Natural killer cell (primary cell): ENCODE measurements around the gene CLPSL2. TPM values are rescaled to one million over a fixed set of nuclear protein-coding genes. Genes with fewer than 3 reads are reported as not detected.

Source experiments
- ATAC-seq, 3 donors: fragments of 150-1000 bp in 2 of 3; fragments of 200-7000 bp in 1 of 3; cut with Tn5 transposase; 1 replicate in 1 of 3; 2 replicates in 2 of 3; pipeline ENCODE4 v1.10.0; 2021; ENCODE audit warnings: mild to moderate bottlenecking in 2 of 3, moderate library complexity in 2 of 3
- DNase-seq, 2 donors: peaks; one replicate each; pipeline versions ENCODE4 v3.0.0 to v3.0.0-alpha.2; 2013 to 2021; ENCODE audit warnings: mixed read lengths in 1 of 2
- H3K27ac ChIP-seq: one replicate; pipeline ENCODE4 v1.5.1; 2013; ENCODE audit warnings: mild to moderate bottlenecking, low read length
- H3K27me3 ChIP-seq: one replicate; pipeline ENCODE4 v1.6.1; 2013; ENCODE audit warnings: low read length; ENCODE audit not compliant: control insufficient read depth, insufficient read depth
- H3K36me3 ChIP-seq: one replicate; pipeline ENCODE4 v1.6.1; 2013; ENCODE audit warnings: low read length; ENCODE audit not compliant: control insufficient read depth, insufficient read depth
- H3K4me1 ChIP-seq: one replicate; pipeline ENCODE4 v1.6.1; 2013; ENCODE audit warnings: low read length; ENCODE audit not compliant: control insufficient read depth, insufficient read depth
- H3K4me3 ChIP-seq: one replicate; pipeline ENCODE4 v1.5.1; 2013; ENCODE audit warnings: low read length
- H3K9me3 ChIP-seq: one replicate; pipeline ENCODE4 v1.6.1; 2013; ENCODE audit warnings: low read length; ENCODE audit not compliant: control insufficient read depth, insufficient read depth
- H3K27ac Mint-ChIP-seq, 2 donors: one replicate each; pipeline ENCODE4 v1.8.0; 2022; ENCODE audit warnings: mild to moderate bottlenecking in 2 of 2, mixed read lengths in 2 of 2, moderate library complexity in 1 of 2
- H3K27me3 Mint-ChIP-seq, 2 donors: one replicate each; pipeline ENCODE4 v1.8.0; 2022; ENCODE audit warnings: low read depth in 2 of 2, mixed read lengths in 2 of 2
- H3K36me3 Mint-ChIP-seq: one replicate; pipeline ENCODE4 v1.8.0; 2022; ENCODE audit warnings: mixed read lengths
- H3K4me1 Mint-ChIP-seq, 2 donors: one replicate each; pipeline ENCODE4 v1.8.0; 2022; ENCODE audit warnings: mixed read lengths in 2 of 2
- H3K4me3 Mint-ChIP-seq: one replicate; pipeline ENCODE4 v1.8.0; 2022; ENCODE audit warnings: mild to moderate bottlenecking, moderate library complexity, mixed read lengths
- H3K9me3 Mint-ChIP-seq, 2 donors: one replicate each; pipeline ENCODE4 v1.8.0; 2022; ENCODE audit warnings: mixed read lengths in 2 of 2
- CTCF ChIP-seq: fragments of 200-600 bp; IDR thresholded peaks from one replicate; pipeline ENCODE4 v1.8.0; 2022; ENCODE audit warnings: antibody characterized with exemption
- WGBS: methylation state at CpG from one replicate; pipeline ENCODE4 v1.1.7; 2013; ENCODE audit warnings: missing lambda C conversion rate; ENCODE audit not compliant: insufficient coverage; 5-methylcytosine and 5-hydroxymethylcytosine counted together
- intact Hi-C: fragments of 100-400 bp; cut with micrococcal nuclease; formaldehyde crosslinking; loops from one replicate; pipeline ENCODE4 v1.14.2; 2022
- total RNA-seq, 4 donors: library from RNA; stranded (reverse); fragments of 120-200 nt in 1 of 4; gene quantifications; one replicate each; pipeline versions ENCODE4 v1.2.3 to v1.2.4, GENCODE V29; 2013 to 2022

The CLPSL2 gene
- total RNA-seq, 3 donors from 2014 or later (not counting 1 experiment from before 2014, with no cell fraction given) = not detected

- no peak overlapping the region for H3K27ac ChIP-seq
- H3K36me3 Mint-ChIP-seq = no peaks in the 10 kb centered on the region
- no peak overlapping the region for H3K4me3 ChIP-seq
- WGBS = 82% methylated on average over 4 of the region's 4 CpGs
- DNase-seq = no peak
- H3K9me3 Mint-ChIP-seq = peaks cover 0 to 4% of the 10 kb centered on the region in 2 donors
- H3K36me3 ChIP-seq = no peaks in the 10 kb centered on the region
- H3K4me3 Mint-ChIP-seq = no peak overlapping the region
- H3K27ac Mint-ChIP-seq = no peak overlapping the region
- no peaks in the 10 kb centered on the region for H3K9me3 ChIP-seq
- no peaks in the 10 kb centered on the region for H3K4me1 ChIP-seq
- no peaks in the 10 kb centered on the region for H3K4me1 Mint-ChIP-seq
- H3K27me3 ChIP-seq = no peaks in the 10 kb centered on the region
- no peak for TF ChIP-seq CTCF
- ATAC-seq = no peak
- intact Hi-C loops = no loop called here
- H3K27me3 Mint-ChIP-seq = no peaks in the 10 kb centered on the region
These were observed 24.8 kb upstream of the CLPSL2 start for GRCh38 chr6:35751594-35751993.

- 90% methylated on average over 4 of the region's 4 CpGs for WGBS
- DNase-seq = no peak
- Histone ChIP-seq H3K9me3 (no peaks in the 10 kb centered on the region), H3K27ac (no peak overlapping the region), H3K36me3 (no peaks in the 10 kb centered on the region), H3K4me1 (no peaks in the 10 kb centered on the region), H3K4me3 (no peak overlapping the region), H3K27me3 (no peaks in the 10 kb centered on the region)
- intact Hi-C loops = no loop called here
- Mint-ChIP-seq H3K36me3 (no peaks in the 10 kb centered on the region), H3K27me3 (peaks cover 0 to 2% of the 10 kb centered on the region in 2 donors), H3K27ac (no peak overlapping the region), H3K4me3 (no peak overlapping the region), H3K4me1 (no peaks in the 10 kb centered on the region), H3K9me3 (peaks cover 0 to 4% of the 10 kb centered on the region in 2 donors)
- no peak for ATAC-seq
- no peak for TF ChIP-seq CTCF
These were observed 24.1 kb upstream of the CLPSL2 start for GRCh38 chr6:35752330-35752729.

GRCh38 chr6:35754452-35755277, 21.7 kb upstream of the CLPSL2 start:
- Histone ChIP-seq H3K27ac (no peak overlapping the region), H3K27me3 (no peaks in the 10 kb centered on the region), H3K4me3 (no peak overlapping the region), H3K9me3 (no peaks in the 10 kb centered on the region), H3K4me1 (no peaks in the 10 kb centered on the region), H3K36me3 (no peaks in the 10 kb centered on the region)
- H3K9me3 Mint-ChIP-seq = no peaks in the 10 kb centered on the region
- DNase-seq (no peak), ATAC-seq (no peak)
- no peaks in the 10 kb centered on the region for H3K36me3 Mint-ChIP-seq
- intact Hi-C loops = no loop called here
- no peak overlapping the region for H3K4me3 Mint-ChIP-seq
- no peaks in the 10 kb centered on the region for H3K4me1 Mint-ChIP-seq
- TF ChIP-seq CTCF = no peak
- H3K27ac Mint-ChIP-seq = no peak overlapping the region
- H3K27me3 Mint-ChIP-seq = peaks cover 0 to 13% of the 10 kb centered on the region in 2 donors
- WGBS = 86% methylated on average over 6 of the region's 6 CpGs
